ENCODE data around the gene RBM43.

Gene RBM43

DNA sequence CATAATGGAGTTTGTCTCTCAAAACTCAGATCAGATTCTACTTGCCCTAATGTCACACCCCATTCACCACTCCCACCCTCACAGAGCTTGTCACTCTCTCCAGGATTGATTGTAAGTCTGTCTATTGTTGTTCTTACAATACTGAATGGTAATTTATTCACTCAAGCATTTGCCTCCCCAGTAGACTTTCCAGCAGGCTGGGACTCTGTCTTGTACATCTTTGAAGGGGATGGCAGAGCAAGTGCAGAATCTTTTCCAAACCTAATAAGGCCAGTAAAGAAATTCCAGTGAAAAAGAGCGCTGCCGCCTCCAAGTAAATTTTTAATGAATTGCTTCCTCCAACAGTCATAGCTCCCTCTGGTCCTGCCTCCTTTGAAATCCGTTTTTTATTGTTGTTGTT is 56.9 kb downstream of the RBM43 start:
- Histone ChIP-seq H3F3A (ENCODE audit: control insufficient read depth, insufficient read depth) (no peaks in the 10 kb centered on the region), H3K79me2 (ENCODE audit: control insufficient read depth, low read length) (no peaks in the 10 kb centered on the region), H4K20me1 (ENCODE audit: control insufficient read depth, insufficient read depth, low read depth, low read length) (no peaks in the 10 kb centered on the region), H3K27me3 (ENCODE audit: control insufficient read depth, low read length) (no peaks in the 10 kb centered on the region), H3K27ac (ENCODE audit: low read depth, low read length) (no peak overlapping the region), H3K4me3 (ENCODE audit: low read length) (no peak overlapping the region), H3K9me3 (ENCODE audit: control insufficient read depth, insufficient read depth, low read length) (no peaks in the 10 kb centered on the region), H3K4me1 (ENCODE audit: control insufficient read depth, low read length) (no peaks in the 10 kb centered on the region), H3K4me2 (ENCODE audit: low read length) (no peak overlapping the region), H3K9me2 (replicated peaks; ENCODE audit: control insufficient read depth, low read length) (no peaks in the 10 kb centered on the region), H3K36me3 (ENCODE audit: control insufficient read depth, low read length) (no peaks in the 10 kb centered on the region)
- TF ChIP-seq CTCF (IDR thresholded peaks at IDR 0.05; ENCODE audit: low read depth, low read length, poor library complexity, severe bottlenecking) (no peak), EZH2phosphoT487 (IDR thresholded peaks at IDR 0.05; ENCODE audit: borderline replicate concordance, low read length) (no peak)

DNA sequence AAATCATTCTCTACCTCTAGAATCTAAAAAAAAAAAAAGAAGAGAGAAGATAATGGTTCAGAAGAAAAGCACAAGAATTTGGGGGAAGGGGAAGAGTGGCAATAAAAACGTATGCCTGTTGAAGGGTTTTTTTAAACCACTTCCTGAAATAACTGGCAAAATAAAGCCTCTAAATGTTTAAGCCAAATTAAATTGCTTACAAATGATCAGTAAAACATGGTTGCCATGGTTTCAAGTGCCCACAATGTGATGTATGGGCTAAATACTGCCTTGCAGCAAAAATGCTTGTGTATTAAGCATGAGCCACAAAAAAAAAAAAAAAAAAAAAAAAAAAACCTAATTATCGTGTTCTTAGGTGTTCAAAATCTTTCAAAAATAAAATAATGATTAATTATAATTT is 60.8 kb downstream of the RBM43 start:
- Histone ChIP-seq H3K79me2 (ENCODE audit: control insufficient read depth, low read length) (no peaks in the 10 kb centered on the region), H3F3A (ENCODE audit: control insufficient read depth, insufficient read depth) (no peaks in the 10 kb centered on the region), H3K27ac (ENCODE audit: low read depth, low read length) (no peak overlapping the region), H3K27me3 (ENCODE audit: control insufficient read depth, low read length) (no peaks in the 10 kb centered on the region), H3K36me3 (ENCODE audit: control insufficient read depth, low read length) (no peaks in the 10 kb centered on the region), H3K9me3 (ENCODE audit: control insufficient read depth, insufficient read depth, low read length) (no peaks in the 10 kb centered on the region), H3K4me3 (ENCODE audit: low read length) (no peak overlapping the region), H3K4me2 (ENCODE audit: low read length) (no peak overlapping the region), H3K9me2 (replicated peaks; ENCODE audit: control insufficient read depth, low read length) (no peaks in the 10 kb centered on the region), H3K4me1 (ENCODE audit: control insufficient read depth, low read length) (no peaks in the 10 kb centered on the region), H4K20me1 (ENCODE audit: control insufficient read depth, insufficient read depth, low read depth, low read length) (no peaks in the 10 kb centered on the region)
- no peak for TF ChIP-seq EZH2phosphoT487 (IDR thresholded peaks at IDR 0.05; ENCODE audit: borderline replicate concordance, low read length)
- no peak for TF ChIP-seq CTCF (IDR thresholded peaks at IDR 0.05; ENCODE audit: low read depth, low read length, poor library complexity, severe bottlenecking)

DNA sequence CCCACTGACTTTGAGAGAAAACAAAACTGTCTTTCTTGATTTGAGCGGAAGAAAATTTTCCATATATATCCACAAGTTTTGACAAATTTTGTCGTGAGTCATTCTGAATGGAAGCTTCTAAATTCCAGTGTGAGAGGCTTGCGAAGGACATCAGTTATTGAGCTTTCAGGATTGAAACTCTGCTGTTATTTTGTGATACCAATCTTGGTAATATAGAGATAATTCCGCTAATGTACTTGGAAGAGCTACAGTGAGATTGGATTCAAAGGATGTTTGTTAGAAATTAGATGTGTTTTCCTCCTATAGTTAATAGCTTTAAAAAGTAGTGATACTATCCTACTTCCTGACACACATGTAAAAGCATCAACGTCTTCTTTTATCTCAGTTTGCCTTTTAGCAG is 61.4 kb downstream of the RBM43 start:
- Histone ChIP-seq H3K4me3 (ENCODE audit: low read length) (no peak overlapping the region), H3K9me2 (replicated peaks; ENCODE audit: control insufficient read depth, low read length) (no peaks in the 10 kb centered on the region), H3K27me3 (ENCODE audit: control insufficient read depth, low read length) (no peaks in the 10 kb centered on the region), H4K20me1 (ENCODE audit: control insufficient read depth, insufficient read depth, low read depth, low read length) (no peaks in the 10 kb centered on the region), H3F3A (ENCODE audit: control insufficient read depth, insufficient read depth) (no peaks in the 10 kb centered on the region), H3K27ac (ENCODE audit: low read depth, low read length) (no peak overlapping the region), H3K4me2 (ENCODE audit: low read length) (no peak overlapping the region), H3K79me2 (ENCODE audit: control insufficient read depth, low read length) (no peaks in the 10 kb centered on the region), H3K4me1 (ENCODE audit: control insufficient read depth, low read length) (no peaks in the 10 kb centered on the region), H3K36me3 (ENCODE audit: control insufficient read depth, low read length) (no peaks in the 10 kb centered on the region), H3K9me3 (ENCODE audit: control insufficient read depth, insufficient read depth, low read length) (no peaks in the 10 kb centered on the region)
- TF ChIP-seq EZH2phosphoT487 (IDR thresholded peaks at IDR 0.05; ENCODE audit: borderline replicate concordance, low read length) (no peak), CTCF (IDR thresholded peaks at IDR 0.05; ENCODE audit: low read depth, low read length, poor library complexity, severe bottlenecking) (no peak)

GRCh38 chr2:151198645-151199044 is 63.0 kb downstream of the RBM43 start:
- Histone ChIP-seq H4K20me1 (ENCODE audit: control insufficient read depth, insufficient read depth, low read depth, low read length) (no peaks in the 10 kb centered on the region), H3K36me3 (ENCODE audit: control insufficient read depth, low read length) (no peaks in the 10 kb centered on the region), H3K9me3 (ENCODE audit: control insufficient read depth, insufficient read depth, low read length) (no peaks in the 10 kb centered on the region), H3K27ac (ENCODE audit: low read depth, low read length) (no peak overlapping the region), H3K79me2 (ENCODE audit: control insufficient read depth, low read length) (no peaks in the 10 kb centered on the region), H3F3A (ENCODE audit: control insufficient read depth, insufficient read depth) (no peaks in the 10 kb centered on the region), H3K4me3 (ENCODE audit: low read length) (no peak overlapping the region), H3K27me3 (ENCODE audit: control insufficient read depth, low read length) (no peaks in the 10 kb centered on the region), H3K4me1 (ENCODE audit: control insufficient read depth, low read length) (no peaks in the 10 kb centered on the region), H3K9me2 (replicated peaks; ENCODE audit: control insufficient read depth, low read length) (no peaks in the 10 kb centered on the region), H3K4me2 (ENCODE audit: low read length) (no peak overlapping the region)
- TF ChIP-seq EZH2phosphoT487 (IDR thresholded peaks at IDR 0.05; ENCODE audit: borderline replicate concordance, low read length), result no peak
- TF ChIP-seq CTCF (IDR thresholded peaks at IDR 0.05; ENCODE audit: low read depth, low read length, poor library complexity, severe bottlenecking), result no peak
